Measurements from ENCODE around the gene EVPL. TPM values are rescaled to one million over a fixed set of nuclear protein-coding genes. Genes with fewer than 3 reads are reported as not detected.

Gene EVPL
- polyA plus RNA-seq, 1 donor (not counting 4 experiments of a cell fraction or from before 2014, with no cell fraction given): 7.6 TPM

- peak overlapping the region; percentile 35 for H3K27ac ChIP-seq (ENCODE audit: control insufficient read depth, insufficient read depth, low read length)
- H3K9me1 ChIP-seq (ENCODE audit: control insufficient read depth, extremely low read depth, insufficient read depth, low read length): no peaks in the 10 kb centered on the region
- H3K79me2 ChIP-seq (ENCODE audit: control insufficient read depth, insufficient read depth, low read length): peaks cover under 1% of the 10 kb centered on the region
- no peaks in the 10 kb centered on the region for H3K9me3 ChIP-seq (ENCODE audit: control insufficient read depth, low read depth, low read length)
- no peaks in the 10 kb centered on the region for H3K27me3 ChIP-seq (ENCODE audit: control insufficient read depth, extremely low read depth, insufficient read depth, low read length)
- no peaks in the 10 kb centered on the region for H4K20me1 ChIP-seq (ENCODE audit: control insufficient read depth, extremely low read depth, insufficient read depth, low read length)
- peak overlapping the region; percentile 37 for H3K4me2 ChIP-seq (ENCODE audit: control insufficient read depth, extremely low read depth, insufficient read depth, low read depth, low read length)
- DNase-seq (ENCODE audit: low read depth, low spot score): no peak
- no peak for TF ChIP-seq CTCF (optimal IDR thresholded peaks at IDR 0.05 in 1 of 3, IDR thresholded peaks at IDR 0.05 in 1 of 3, conservative IDR thresholded peaks at IDR 0.05 in 1 of 3; ENCODE audit: extremely low read depth in 1 of 3, insufficient read depth in 2 of 3, low read length in 3 of 3)
- TF ChIP-seq EZH2 (IDR thresholded peaks at IDR 0.05; ENCODE audit: low read length): no peak
- no peak overlapping the region for H3K4me3 ChIP-seq (ENCODE audit: control insufficient read depth in 2 of 3, extremely low read depth in 1 of 3, insufficient read depth in 2 of 3, low read depth in 1 of 3, low read length in 3 of 3)
- no peaks in the 10 kb centered on the region for H3K36me3 ChIP-seq (ENCODE audit: control insufficient read depth in 2 of 2, extremely low read depth in 1 of 2, insufficient read depth in 2 of 2, low read length in 2 of 2)
- no peak overlapping the region for H3K9ac ChIP-seq (ENCODE audit: control insufficient read depth, extremely low read depth, insufficient read depth, low read length)
- no peak for FAIRE-seq
- peaks cover 25% of the 10 kb centered on the region for H3K4me1 ChIP-seq (ENCODE audit: control insufficient read depth, extremely low read depth, insufficient read depth, low read length)
- peak overlapping the region; percentile 36 for H2AFZ ChIP-seq (ENCODE audit: control insufficient read depth, low read length)
- dilution Hi-C loops (cut with MboI; ENCODE audit: extremely low pct_ligation_motif_present, low sequenced_read_pairs): no loop called here
Observed at GRCh38 chr17:75983501-75984181, 43.5 kb downstream of the EVPL start.

- no peak for DNase-seq (ENCODE audit: low read depth, low spot score)
- no peak for TF ChIP-seq EZH2 (IDR thresholded peaks at IDR 0.05; ENCODE audit: low read length)
- Histone ChIP-seq H3K4me1 (ENCODE audit: control insufficient read depth, extremely low read depth, insufficient read depth, low read length) (peaks cover 32% of the 10 kb centered on the region), H3K27me3 (ENCODE audit: control insufficient read depth, extremely low read depth, insufficient read depth, low read length) (no peaks in the 10 kb centered on the region), H3K9ac (ENCODE audit: control insufficient read depth, extremely low read depth, insufficient read depth, low read length) (no peak overlapping the region), H4K20me1 (ENCODE audit: control insufficient read depth, extremely low read depth, insufficient read depth, low read length) (no peaks in the 10 kb centered on the region), H2AFZ (ENCODE audit: control insufficient read depth, low read length) (no peak overlapping the region), H3K9me1 (ENCODE audit: control insufficient read depth, extremely low read depth, insufficient read depth, low read length) (no peaks in the 10 kb centered on the region), H3K79me2 (ENCODE audit: control insufficient read depth, insufficient read depth, low read length) (peaks cover 3% of the 10 kb centered on the region), H3K4me2 (ENCODE audit: control insufficient read depth, extremely low read depth, insufficient read depth, low read depth, low read length) (no peak overlapping the region), H3K9me3 (ENCODE audit: control insufficient read depth, low read depth, low read length) (no peaks in the 10 kb centered on the region), H3K27ac (ENCODE audit: control insufficient read depth, insufficient read depth, low read length) (no peak overlapping the region), H3K4me3 (ENCODE audit: control insufficient read depth in 2 of 3, extremely low read depth in 1 of 3, insufficient read depth in 2 of 3, low read depth in 1 of 3, low read length in 3 of 3) (no peak overlapping the region), H3K36me3 (ENCODE audit: control insufficient read depth in 2 of 2, extremely low read depth in 1 of 2, insufficient read depth in 2 of 2, low read length in 2 of 2) (no peaks in the 10 kb centered on the region)
- no peak for FAIRE-seq
- dilution Hi-C loops (cut with MboI; ENCODE audit: extremely low pct_ligation_motif_present, low sequenced_read_pairs): no loop called here
Observed at GRCh38 chr17:75981019-75981615, 46.0 kb downstream of the EVPL start.
